H1 (cell line): ENCODE measurements around the gene KRTCAP2. TPM values are rescaled to one million over a fixed set of nuclear protein-coding genes. Genes with fewer than 3 reads are reported as not detected.

Experiments
- CTCF ChIA-PET: fragments of 300-600 bp; sonication (Branson Sonifier 250); formaldehyde crosslinking; loops from one replicate; lab custom pipeline; 2021; ENCODE audit not compliant: partially characterized antibody; lab: Charles Lee
- POLR2A ChIA-PET: fragments of 300-600 bp; sonication (Branson Sonifier 250); formaldehyde crosslinking; loops from one replicate; lab custom pipeline; 2021; ENCODE audit warnings: inconsistent platforms; ENCODE audit not compliant: partially characterized antibody; lab: Charles Lee
- DNase-seq, 2 experiments: peaks; one replicate each; pipeline versions ENCODE4 v3.0.0 to v3.0.0-alpha.2; 2010 to 2022; ENCODE audit warnings: low spot score in 2 of 2, low read depth in 1 of 2, mixed read lengths in 1 of 2
- FAIRE-seq: peaks from 2 replicates; lab custom pipeline; 2011; peaks lifted over from hg19 to GRCh38; lab: Jason Lieb, UNC
- H2AFZ ChIP-seq: 2 replicates; pipeline ENCODE4 v1.8.1; 2012; ENCODE audit warnings: low read length, inconsistent platforms
- H2AK5ac ChIP-seq: 2 replicates; pipeline ENCODE4 v1.6.1; 2013; ENCODE audit warnings: low read depth, low read length
- H2BK120ac ChIP-seq: replicated peaks from 2 replicates; pipeline ENCODE3; 2013; ENCODE audit warnings: low read depth, low read length, inconsistent platforms
- H2BK12ac ChIP-seq: 2 replicates; pipeline ENCODE4 v1.6.1; 2013; ENCODE audit warnings: low read depth, low read length
- H2BK15ac ChIP-seq: 2 replicates; pipeline ENCODE4 v1.6.1; 2013; ENCODE audit warnings: low read length
- H2BK20ac ChIP-seq: 2 replicates; pipeline ENCODE4 v1.6.1; 2013; ENCODE audit warnings: low read length
- H2BK5ac ChIP-seq: 2 replicates; pipeline ENCODE4 v1.6.1; 2013; ENCODE audit warnings: low read depth, low read length
- H3K14ac ChIP-seq: 2 replicates; pipeline ENCODE4 v1.6.1; 2013; ENCODE audit warnings: inconsistent platforms; ENCODE audit not compliant: insufficient read length
- H3K18ac ChIP-seq: 2 replicates; pipeline ENCODE4 v1.6.1; 2013; ENCODE audit warnings: low read length; ENCODE audit errors: extremely low read depth
- H3K23ac ChIP-seq: 2 replicates; pipeline ENCODE4 v1.6.1; 2013; ENCODE audit warnings: inconsistent platforms; ENCODE audit not compliant: insufficient read length
- H3K23me2 ChIP-seq: 2 replicates; pipeline ENCODE4 v1.6.1; 2013; ENCODE audit warnings: low read depth, low read length
- H3K27ac ChIP-seq: 2 replicates; pipeline ENCODE4 v1.6.1; 2011; ENCODE audit warnings: low read depth, low read length, inconsistent platforms
- H3K27me3 ChIP-seq, 4 experiments: replicated peaks in 1 of 4; 1 replicate in 1 of 4; 2 replicates in 3 of 4; pipeline versions ENCODE4 v1.6.1 to v1.8.1; 2011 to 2013; ENCODE audit warnings: low read length in 3 of 4, mild to moderate bottlenecking in 3 of 4, inconsistent platforms in 2 of 4, mixed read lengths in 2 of 4, moderate library complexity in 1 of 4; ENCODE audit not compliant: control insufficient read depth in 3 of 4, insufficient read depth in 3 of 4; ENCODE audit errors: extremely low read depth in 1 of 4
- H3K36me3 ChIP-seq, 4 experiments: 2 replicates each; pipeline versions ENCODE4 v1.6.1 to v1.8.1; 2011 to 2013; ENCODE audit warnings: mild to moderate bottlenecking in 4 of 4, low read length in 3 of 4, moderate library complexity in 2 of 4, control low read depth in 1 of 4, inconsistent platforms in 1 of 4; ENCODE audit not compliant: insufficient read depth in 4 of 4, control insufficient read depth in 2 of 4
- H3K4ac ChIP-seq: replicated peaks from 2 replicates; pipeline ENCODE3; 2013; ENCODE audit warnings: low read length, low read depth, mixed read lengths, inconsistent platforms; ENCODE audit not compliant: insufficient read length
- H3K4me1 ChIP-seq, 4 experiments: replicated peaks in 1 of 4; 1 replicate in 1 of 4; 2 replicates in 3 of 4; pipeline versions ENCODE4 v1.6.1 to v1.8.1; 2011 to 2013; ENCODE audit warnings: low read length in 3 of 4, inconsistent platforms in 2 of 4, mixed read lengths in 1 of 4; ENCODE audit not compliant: insufficient read depth in 4 of 4, control insufficient read depth in 3 of 4
- H3K4me2 ChIP-seq, 2 experiments: 2 replicates each; pipeline versions ENCODE4 v1.6.1 to v1.8.1; 2011 to 2013; ENCODE audit warnings: low read depth in 2 of 2, low read length in 2 of 2, control low read depth in 1 of 2, inconsistent platforms in 1 of 2, mild to moderate bottlenecking in 1 of 2; ENCODE audit not compliant: insufficient read depth in 1 of 2
- H3K4me3 ChIP-seq, 4 experiments: fragments of 200-600, 300-600 bp in 1 of 4; sonication (generic), shearing (Covaris generic), sonication (Bioruptor Twin) in 1 of 4; 2 replicates each; pipeline versions ENCODE4 v1.5.1 to v1.8.1; 2011 to 2016; ENCODE audit warnings: low read length in 4 of 4, low read depth in 3 of 4, control low read depth in 2 of 4, inconsistent platforms in 2 of 4, mild to moderate bottlenecking in 2 of 4, mixed read lengths in 1 of 4, moderate library complexity in 1 of 4; ENCODE audit not compliant: insufficient read depth in 2 of 4; ENCODE audit errors: extremely low read depth in 1 of 4
- H3K56ac ChIP-seq: replicated peaks from 2 replicates; pipeline ENCODE3; 2013; ENCODE audit warnings: low read depth, mild to moderate bottlenecking, mixed read lengths, low read length, inconsistent platforms; ENCODE audit not compliant: insufficient read length
- H3K79me1 ChIP-seq: 2 replicates; pipeline ENCODE4 v1.6.1; 2013; ENCODE audit warnings: low read depth, low read length, control low read depth
- H3K79me2 ChIP-seq, 2 experiments: 2 replicates each; pipeline versions ENCODE4 v1.6.1 to v1.8.1; 2012 to 2013; ENCODE audit warnings: low read length in 2 of 2, mild to moderate bottlenecking in 2 of 2, inconsistent platforms in 1 of 2; ENCODE audit not compliant: insufficient read depth in 2 of 2, control insufficient read depth in 1 of 2
- H3K9ac ChIP-seq, 4 experiments: replicated peaks in 1 of 4; 1 replicate in 1 of 4; 2 replicates in 3 of 4; pipeline versions ENCODE4 v1.6.1 to v1.8.1; 2011 to 2013; ENCODE audit warnings: low read depth in 3 of 4, low read length in 3 of 4, control low read depth in 2 of 4, mild to moderate bottlenecking in 2 of 4, moderate library complexity in 2 of 4, inconsistent platforms in 1 of 4; ENCODE audit errors: extremely low read depth in 1 of 4
- H3K9me3 ChIP-seq, 2 experiments: 2 replicates each; pipeline versions ENCODE4 v1.6.1 to v1.8.1; 2012 to 2013; ENCODE audit warnings: mild to moderate bottlenecking in 2 of 2, moderate library complexity in 2 of 2, control low read depth in 1 of 2, inconsistent platforms in 1 of 2, low read depth in 1 of 2, low read length in 1 of 2, mixed read lengths in 1 of 2; ENCODE audit not compliant: insufficient read depth in 2 of 2
- H4K20me1 ChIP-seq, 2 experiments: replicated peaks in 1 of 2; 2 replicates each; pipeline versions ENCODE3 to v1.8.1; 2011 to 2013; ENCODE audit warnings: inconsistent platforms in 2 of 2, low read length in 2 of 2, mild to moderate bottlenecking in 1 of 2; ENCODE audit not compliant: insufficient read depth in 2 of 2, control insufficient read depth in 1 of 2
- H4K5ac ChIP-seq: 2 replicates; pipeline ENCODE4 v1.6.1; 2013; ENCODE audit warnings: low read length, low read depth, mixed read lengths, inconsistent platforms; ENCODE audit not compliant: insufficient read length
- H4K8ac ChIP-seq: 2 replicates; pipeline ENCODE4 v1.8.0; 2013; ENCODE audit warnings: mild to moderate bottlenecking, moderate library complexity, low read length, inconsistent platforms; ENCODE audit not compliant: insufficient read depth; ENCODE audit errors: extremely low read depth
- H4K91ac ChIP-seq: replicated peaks from 2 replicates; pipeline ENCODE3; 2013; ENCODE audit warnings: low read length, mixed read lengths, inconsistent platforms; ENCODE audit not compliant: insufficient read length
- GTF2F1 ChIP-seq: IDR thresholded peaks from 2 replicates; pipeline ENCODE4 v1.6.1; 2012; ENCODE audit warnings: low read depth, low read length, improper control_type of control experiment, borderline replicate concordance
- TBP ChIP-seq: IDR thresholded peaks from 2 replicates; pipeline ENCODE4 v1.6.1; 2011; ENCODE audit warnings: low read depth, low read length, improper control_type of control experiment
- WGBS, 2 experiments: shearing (Covaris generic) in 1 of 2; methylation state at CpG; one replicate each; pipeline versions ENCODE4 v1.1.6 to v1.1.7; 2013 to 2015; ENCODE audit warnings: low lambda C conversion rate in 2 of 2, mixed read lengths in 2 of 2, inconsistent platforms in 1 of 2, low coverage in 1 of 2, missing lambda C conversion rate in 1 of 2; ENCODE audit not compliant: insufficient replicate concordance in 2 of 2, insufficient coverage in 1 of 2, insufficient read length in 1 of 2; ENCODE audit errors: extremely low coverage in 1 of 2, missing lambda C conversion rate in 1 of 2; 5-methylcytosine and 5-hydroxymethylcytosine counted together
- polyA plus RNA-seq, 7 experiments: library from polyadenylated mRNA; depleted of rRNA in 3 of 7; stranded (reverse) in 5 of 7; unstranded in 2 of 7; fragments of >200 nt in 5 of 7; fragments of 200-250 nt in 2 of 7; gene quantifications; 1 replicate in 5 of 7; 2 replicates in 1 of 7; 4 replicates in 1 of 7; pipeline versions ENCODE4 v1.2.1 to v1.2.3, GENCODE V29; 2011 to 2013; ENCODE audit warnings: missing spikeins in 2 of 7, mixed read lengths in 2 of 7
- total RNA-seq: library from RNA; stranded (reverse); fragmentation: NEBNext Ultra II Directional; extraction: Animal tissue kit (Norgen Biotek cat#: 25700); gene quantifications from 2 replicates; pipeline ENCODE4 v1.2.1, GENCODE V29; 2021
- TF ChIP-seq, protein P1 (sequence below), 3 experiments: IDR thresholded peaks; 1 replicate in 2 of 3; 2 replicates in 1 of 3; pipeline versions ENCODE4 v1.5.1 to v1.6.1; 2011; ENCODE audit warnings: low read length in 3 of 3, mild to moderate bottlenecking in 3 of 3, inconsistent platforms in 2 of 3, low read depth in 1 of 3, moderate library complexity in 1 of 3; ENCODE audit not compliant: insufficient read depth in 1 of 3; ENCODE audit errors: control extremely low read depth in 1 of 3

The KRTCAP2 gene
- total and polyA plus RNA-seq, 2 of the 8 experiments (the other 6 are each of a cell fraction or from before 2014, with no cell fraction given) = 146 to 317 TPM

DNA sequence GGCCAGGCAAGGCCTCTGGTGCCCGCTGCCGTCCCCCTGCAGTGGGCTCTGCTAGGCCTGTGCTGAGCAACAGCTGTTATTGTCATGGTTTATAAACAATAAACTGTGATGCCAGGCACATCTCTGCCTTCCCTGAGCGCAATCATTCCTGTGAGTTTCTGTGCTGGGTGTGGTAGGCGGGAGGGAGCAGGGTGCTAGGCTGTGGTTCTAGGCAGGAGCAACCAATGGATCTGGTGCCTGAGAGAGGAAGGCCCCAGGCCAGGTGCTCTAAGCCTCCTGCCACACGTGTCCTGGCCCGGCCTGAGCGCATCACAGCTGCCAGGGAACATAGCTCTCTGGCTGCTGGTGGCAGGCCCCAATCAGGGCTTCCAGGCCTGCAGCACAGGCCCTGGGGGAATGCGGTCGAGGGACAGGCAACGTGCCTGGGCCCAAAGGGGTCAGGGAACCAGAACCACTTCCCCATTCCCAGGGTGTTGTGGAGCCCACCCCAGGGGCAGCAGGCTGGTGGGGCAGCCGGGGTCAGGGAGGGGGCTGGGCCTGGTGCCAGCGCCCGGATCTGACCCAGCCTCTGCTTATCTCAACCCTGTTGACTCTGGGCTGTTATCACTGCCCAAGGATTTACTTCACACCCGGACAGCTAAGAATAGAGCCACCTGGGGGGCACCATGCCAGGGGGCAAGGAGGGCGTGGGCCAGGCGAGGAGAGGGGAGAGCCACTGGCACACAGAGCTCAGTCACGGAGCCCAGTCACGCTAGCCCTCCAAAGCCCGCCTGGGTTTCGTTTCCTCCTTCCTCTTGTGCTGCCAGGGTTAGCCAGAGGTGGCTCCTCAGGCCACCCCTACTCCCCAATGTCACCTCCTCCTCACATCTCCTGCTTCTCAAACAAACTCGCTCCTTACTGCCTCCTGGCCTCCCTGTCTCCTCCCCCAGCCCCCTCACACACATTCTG is 12.0 kb upstream of the KRTCAP2 start:
- no peak overlapping the region; the same call in 1 of the 2 replicates for H4K8ac ChIP-seq
- peak overlapping the region; percentile 5 for H4K91ac ChIP-seq
- FAIRE-seq = no peak
- no peaks in the 10 kb centered on the region; the same call in 1 of the 2 replicates for H3K23me2 ChIP-seq
- 0 out of 2 replicates have a peak overlapping the region, but pooled peaks have one; percentile 24 for H2AK5ac ChIP-seq
- CTCF ChIA-PET = interaction anchor here (0.9 to 6.1 kb wide), 8 partner anchors 8 to 65 kb away, joined by 3 to 38 read pairs (median 5); partner anchors contain the start of gene KRTCAP2
- no peak overlapping the region for H2BK15ac ChIP-seq
- no peak for DNase-seq
- TF ChIP-seq, protein P1, sequence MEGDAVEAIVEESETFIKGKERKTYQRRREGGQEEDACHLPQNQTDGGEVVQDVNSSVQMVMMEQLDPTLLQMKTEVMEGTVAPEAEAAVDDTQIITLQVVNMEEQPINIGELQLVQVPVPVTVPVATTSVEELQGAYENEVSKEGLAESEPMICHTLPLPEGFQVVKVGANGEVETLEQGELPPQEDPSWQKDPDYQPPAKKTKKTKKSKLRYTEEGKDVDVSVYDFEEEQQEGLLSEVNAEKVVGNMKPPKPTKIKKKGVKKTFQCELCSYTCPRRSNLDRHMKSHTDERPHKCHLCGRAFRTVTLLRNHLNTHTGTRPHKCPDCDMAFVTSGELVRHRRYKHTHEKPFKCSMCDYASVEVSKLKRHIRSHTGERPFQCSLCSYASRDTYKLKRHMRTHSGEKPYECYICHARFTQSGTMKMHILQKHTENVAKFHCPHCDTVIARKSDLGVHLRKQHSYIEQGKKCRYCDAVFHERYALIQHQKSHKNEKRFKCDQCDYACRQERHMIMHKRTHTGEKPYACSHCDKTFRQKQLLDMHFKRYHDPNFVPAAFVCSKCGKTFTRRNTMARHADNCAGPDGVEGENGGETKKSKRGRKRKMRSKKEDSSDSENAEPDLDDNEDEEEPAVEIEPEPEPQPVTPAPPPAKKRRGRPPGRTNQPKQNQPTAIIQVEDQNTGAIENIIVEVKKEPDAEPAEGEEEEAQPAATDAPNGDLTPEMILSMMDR (IDR thresholded peaks at IDR 0.05; ENCODE audit: control extremely low read depth in 1 of 3, insufficient read depth in 1 of 3, low read depth in 1 of 3, low read length in 3 of 3) = peak in 1 of 3 experiments; percentile 27; a peak in 1 of 4 replicates
- TF ChIP-seq GTF2F1 (no peak), TBP (no peak)
- peaks cover 4 to 20% (median 11%) of the 10 kb centered on the region in 4 experiments for H3K4me1 ChIP-seq
- no peak overlapping the region for H3K56ac ChIP-seq
- WGBS, 2 experiments = 80% methylated on average over 21 of the region's 21 CpGs; no CpG with 5 or more reads in 1 of the 2 experiments
- no peak overlapping the region for H2AFZ ChIP-seq
- H3K4ac ChIP-seq = no peak overlapping the region
- no peaks in the 10 kb centered on the region for H4K20me1 ChIP-seq
- peaks cover 0 to 15% (median 7%) of the 10 kb centered on the region in 4 experiments; a peak in 6 of 8 replicates for H3K36me3 ChIP-seq
- H3K4me2 ChIP-seq = 0 out of 4 replicates have a peak overlapping the region, but pooled peaks of 1 of the 2 experiments have one; percentile 54
- no peaks in the 10 kb centered on the region for H3K9me3 ChIP-seq
- no peak overlapping the region for H2BK20ac ChIP-seq
- H3K14ac ChIP-seq = no peak overlapping the region
- no peak overlapping the region for H3K27ac ChIP-seq
- no peak overlapping the region for H3K9ac ChIP-seq
- no peaks in the 10 kb centered on the region for H3K79me1 ChIP-seq
- no peaks in the 10 kb centered on the region for H3K27me3 ChIP-seq
- H3K79me2 ChIP-seq = no peaks in the 10 kb centered on the region
- no peak overlapping the region for H2BK12ac ChIP-seq
- H3K4me3 ChIP-seq = no peak overlapping the region
- H2BK120ac ChIP-seq = no peak overlapping the region
- no peak overlapping the region; the same call in 1 of the 2 replicates for H3K18ac ChIP-seq
- H2BK5ac ChIP-seq = peak overlapping the region; percentile 60
- no peak overlapping the region for H3K23ac ChIP-seq
- POLR2A ChIA-PET = interaction anchor here (1.0 to 20.5 kb wide), 7 partner anchors 7 to 122 kb away, joined by 3 to 512 read pairs (median 3); partner anchors contain the start of genes KRTCAP2, MTX1, THBS3 and TRIM46
- no peak overlapping the region for H4K5ac ChIP-seq
